Stimulated activated CD4-positive, alpha-beta T cell treated with anti-CD3 and anti-CD28 coated beads, Interleukin-1b, Interleukin-23, amount 100 ng/mL, for 48 hours (primary cell): ENCODE results near the gene SRP9.
"Not testable (repeated sequence)": the region's sequence is repeated elsewhere in the genome, so short reads cannot be mapped to it uniquely, and the experiment has no call there.

Source experiments
- DNase-seq: peaks from one replicate; pipeline ENCODE4 v3.0.0-alpha.2; 2020

The SRP9 gene

GRCh38 chr1:225817611-225818061 is 40.0 kb downstream of the SRP9 start:
- no peak for DNase-seq

- no peak for DNase-seq
Measured at GRCh38 chr1:225818229-225818628, 40.6 kb downstream of the SRP9 start.

- DNase-seq = no peak
Measured at GRCh38 chr1:225819346-225820192, 41.9 kb downstream of the SRP9 start.

GRCh38 chr1:225820522-225821120 is 43.0 kb downstream of the SRP9 start:
- no peak for DNase-seq

GRCh38 chr1:225822655-225823403 is 45.2 kb downstream of the SRP9 start:
- no peak for DNase-seq

GRCh38 chr1:225823811-225824261 is 46.2 kb downstream of the SRP9 start:
- no peak for DNase-seq

GRCh38 chr1:225824533-225824941 is 46.9 kb downstream of the SRP9 start:
- DNase-seq = no peak

- no peak for DNase-seq
Measured at GRCh38 chr1:225825078-225825477, 47.5 kb downstream of the SRP9 start.

GRCh38 chr1:225825607-225826007 is 48.0 kb downstream of the SRP9 start:
- no peak for DNase-seq

- no peak for DNase-seq
Measured at GRCh38 chr1:225827076-225827475, 49.5 kb downstream of the SRP9 start.

GRCh38 chr1:225828706-225829345 is 51.2 kb downstream of the SRP9 start:
- DNase-seq = no peak

- DNase-seq = no peak
Measured at GRCh38 chr1:225830841-225831240, 53.2 kb downstream of the SRP9 start.

- DNase-seq = no peak
Measured at GRCh38 chr1:225834417-225835329, 57.0 kb downstream of the SRP9 start.

- DNase-seq = no peak
Measured at GRCh38 chr1:225835856-225836255, 58.2 kb downstream of the SRP9 start.

- not testable (repeated sequence) for DNase-seq
Measured at GRCh38 chr1:225836296-225836695, 58.7 kb downstream of the SRP9 start.

GRCh38 chr1:225838793-225839192 is 61.2 kb downstream of the SRP9 start:
- no peak for DNase-seq
